ENCODE results near the gene COX10.

COX10 gene

GRCh38 chr17:14072881-14073280 lies 3.6 kb downstream of the COX10 start:
- DNase-seq: no peak

- no peak for DNase-seq
These were observed 8.7 kb downstream of the COX10 start for GRCh38 chr17:14078027-14078426.

GRCh38 chr17:14080847-14081251 lies 11.5 kb downstream of the COX10 start:
- DNase-seq: no peak

- no peak for DNase-seq
These were observed 13.5 kb downstream of the COX10 start for GRCh38 chr17:14082848-14083247.

GRCh38 chr17:14084955-14085354 lies 15.7 kb downstream of the COX10 start:
- DNase-seq: no peak

DNA sequence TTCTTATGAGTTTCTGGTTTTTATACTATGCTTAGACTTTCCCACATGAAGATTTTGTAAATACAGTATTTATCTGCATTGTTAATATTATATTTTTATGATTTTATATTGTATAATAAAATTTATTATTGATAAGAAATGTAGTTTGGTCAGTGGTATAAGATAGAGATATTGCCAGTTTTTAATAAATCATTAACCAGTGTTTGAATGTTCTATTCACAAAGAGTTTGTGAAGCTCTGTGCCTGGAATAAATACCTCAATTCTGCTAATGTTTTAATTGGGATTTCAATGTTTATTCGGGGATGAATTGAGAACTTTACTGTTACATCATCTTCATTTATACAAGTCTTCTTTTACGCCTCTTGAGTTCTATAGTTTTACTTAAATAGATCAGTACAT lies 16.9 kb downstream of the COX10 start:
- DNase-seq: no peak

- no peak for DNase-seq
These were observed 19.9 kb downstream of the COX10 start for GRCh38 chr17:14089179-14089578.

- no peak for DNase-seq
These were observed 22.1 kb downstream of the COX10 start for GRCh38 chr17:14091367-14091766.

DNA sequence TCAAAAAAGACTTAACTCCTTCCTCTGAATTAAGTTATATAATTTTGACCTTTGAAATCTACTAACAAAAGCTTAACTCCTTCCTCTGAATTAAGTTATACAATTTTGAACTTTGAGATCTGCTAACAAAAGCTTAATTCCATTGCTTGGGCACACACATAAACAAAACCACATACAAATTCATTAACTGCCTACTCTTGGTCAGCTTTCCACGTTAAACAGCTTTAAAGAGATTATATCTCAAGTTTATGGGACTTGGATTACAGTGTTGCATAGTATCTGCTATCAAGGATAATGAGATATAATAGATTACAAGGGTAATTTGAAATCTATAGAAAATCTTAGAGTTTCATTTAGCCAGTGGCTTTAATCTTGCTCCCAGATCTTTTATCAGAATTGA lies 23.5 kb downstream of the COX10 start:
- no peak for DNase-seq

DNA sequence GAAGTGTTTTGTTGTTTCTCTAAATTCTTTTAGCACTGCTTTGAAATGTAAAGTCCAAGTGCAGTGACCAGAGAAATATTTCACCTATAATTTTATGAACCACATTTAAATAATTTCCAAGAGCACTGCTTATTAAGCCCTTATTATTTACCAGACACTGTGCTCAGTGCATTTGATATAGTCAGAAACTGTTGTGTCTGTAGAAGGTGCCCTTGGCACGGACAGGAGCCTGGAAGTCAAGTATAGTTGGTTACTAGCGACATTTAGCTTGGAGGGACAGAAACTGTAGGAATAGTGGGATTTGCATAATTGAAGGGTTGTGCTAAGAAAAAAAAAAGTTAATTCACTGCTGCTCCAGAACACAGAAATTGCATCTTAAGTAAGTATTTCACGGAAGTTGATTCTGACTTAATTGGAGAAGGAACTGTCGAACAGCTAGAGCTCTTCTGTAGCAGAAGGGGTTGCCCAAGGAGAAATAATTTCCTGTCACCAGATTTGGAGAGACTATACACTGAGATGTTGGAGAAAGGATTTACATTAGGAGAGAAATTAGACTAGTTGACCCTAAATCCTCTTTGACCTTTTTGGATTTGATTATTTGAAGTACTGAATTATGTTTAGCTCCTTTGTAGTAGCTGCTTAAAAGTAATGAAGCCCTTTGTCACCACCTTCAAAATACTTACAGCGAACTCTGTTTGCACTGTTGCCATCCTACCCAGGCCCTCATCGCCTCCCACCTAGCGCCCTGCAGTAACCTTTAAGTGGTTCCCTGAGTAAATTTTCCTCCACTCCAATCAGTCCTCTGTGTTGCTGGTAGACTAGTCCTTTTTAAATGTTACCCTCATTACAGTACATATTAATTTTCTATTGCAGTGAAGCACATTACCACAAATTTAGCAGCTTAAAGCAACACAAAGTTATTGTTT lies 25.6 kb downstream of the COX10 start:
- DNase-seq: no peak

- DNase-seq: no peak
These were observed 26.3 kb downstream of the COX10 start for GRCh38 chr17:14095631-14096030.

DNA sequence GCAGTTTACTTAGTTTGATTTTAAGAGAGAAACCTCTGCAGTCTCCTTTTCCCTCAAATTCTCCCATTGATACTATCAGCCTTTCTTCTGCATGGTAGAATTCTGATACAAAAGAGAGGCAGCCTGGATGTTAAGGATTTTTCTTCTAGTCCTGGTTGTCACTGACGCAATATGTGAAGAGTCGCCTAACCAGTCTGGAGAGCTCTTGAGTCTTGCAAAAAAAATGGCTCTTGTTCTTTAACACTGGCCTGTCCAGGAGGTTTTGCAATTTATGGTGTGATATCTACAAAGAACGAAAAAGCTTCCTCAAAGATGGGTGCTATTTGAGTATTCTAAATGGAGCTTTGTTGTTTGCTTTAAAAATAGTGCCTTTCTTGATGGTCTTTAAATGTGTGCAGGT lies 28.9 kb downstream of the COX10 start:
- no peak for DNase-seq

DNA sequence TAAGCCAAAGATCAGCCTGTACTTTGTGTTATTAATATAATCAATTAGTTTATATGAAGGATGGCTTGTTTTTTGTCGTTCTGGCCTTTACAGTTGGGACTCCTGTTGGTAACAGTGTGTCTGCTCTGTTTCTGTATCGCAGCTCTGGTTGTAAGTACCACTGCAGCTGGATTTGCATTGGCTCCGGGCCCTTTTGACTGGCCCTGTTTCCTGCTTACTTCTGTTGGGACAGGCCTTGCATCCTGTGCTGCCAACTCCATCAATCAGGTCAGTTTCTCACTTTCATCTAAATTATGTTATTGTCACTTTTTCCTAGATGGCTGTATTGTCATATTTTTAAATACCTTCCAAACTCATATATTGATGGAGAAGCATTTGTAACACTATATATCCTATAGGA lies 32.7 kb downstream of the COX10 start:
- DNase-seq: no peak

- no peak for DNase-seq
These were observed 34.5 kb downstream of the COX10 start for GRCh38 chr17:14103836-14104235.

- DNase-seq: no peak
These were observed 35.4 kb downstream of the COX10 start for GRCh38 chr17:14104734-14105133.

DNA sequence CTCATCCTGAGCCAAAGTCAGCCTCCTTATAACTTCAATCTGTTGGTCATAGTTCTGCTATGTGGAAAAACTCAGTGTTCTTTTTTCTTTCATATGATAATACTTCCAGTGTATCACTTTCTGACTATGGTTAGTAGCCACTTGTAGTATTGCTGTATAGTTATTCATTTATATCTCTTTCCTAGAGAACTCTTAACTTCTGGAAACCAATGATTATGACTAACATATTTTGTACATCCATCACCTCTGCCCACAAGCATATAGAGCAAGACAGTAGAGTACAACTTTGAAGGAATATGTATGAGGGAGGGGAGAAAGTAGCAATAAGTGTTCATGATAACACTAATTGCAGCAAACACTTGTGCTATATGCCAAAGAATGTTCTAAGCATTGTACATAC lies 38.6 kb downstream of the COX10 start:
- no peak for DNase-seq

- no peak for DNase-seq
These were observed 43.1 kb downstream of the COX10 start for GRCh38 chr17:14112407-14112806.

DNA sequence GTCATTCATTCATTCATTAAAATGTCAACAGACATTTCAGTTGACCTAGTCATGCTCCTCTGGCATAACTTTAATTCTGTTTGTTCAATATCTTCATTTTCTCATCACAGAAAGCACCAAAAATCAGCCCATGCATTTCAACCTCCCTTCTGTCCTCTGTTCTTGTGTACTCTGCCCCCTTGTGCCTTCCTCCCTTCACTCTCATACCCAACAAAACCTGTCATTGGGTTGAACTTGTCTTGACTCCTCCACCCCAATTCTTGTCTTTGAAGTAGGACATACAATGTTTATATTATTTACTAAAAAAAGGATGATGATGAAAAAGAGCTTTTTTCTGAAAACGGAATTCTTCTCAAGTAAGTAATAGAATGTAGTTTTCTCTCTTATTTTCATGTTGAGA lies 43.8 kb downstream of the COX10 start:
- DNase-seq: no peak

GRCh38 chr17:14116263-14117024 lies 47.1 kb downstream of the COX10 start:
- DNase-seq: no peak

GRCh38 chr17:14118951-14119350 lies 49.6 kb downstream of the COX10 start:
- DNase-seq: peak; percentile 31

GRCh38 chr17:14119546-14119945 lies 50.2 kb downstream of the COX10 start:
- DNase-seq: peak; percentile 11

DNA sequence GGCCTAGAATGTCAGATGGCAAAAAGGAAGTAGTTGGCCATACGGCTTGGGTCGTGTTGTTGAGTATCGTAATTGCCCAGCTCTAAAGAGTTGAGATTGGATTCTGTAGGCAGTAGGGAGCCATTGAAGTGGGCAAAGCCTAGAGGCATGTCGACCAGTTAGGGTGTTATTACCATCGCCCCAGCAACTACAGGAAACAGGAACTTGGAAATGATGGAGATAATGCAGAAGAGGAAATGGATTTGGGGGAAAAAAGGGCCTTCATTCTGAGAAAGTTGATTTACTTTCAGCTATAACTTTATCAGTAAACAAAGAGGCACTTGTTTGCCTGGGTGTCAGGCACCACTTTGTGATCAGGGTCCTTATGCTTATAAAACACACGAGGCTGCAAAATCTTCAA lies 52.6 kb downstream of the COX10 start:
- DNase-seq: no peak

DNA sequence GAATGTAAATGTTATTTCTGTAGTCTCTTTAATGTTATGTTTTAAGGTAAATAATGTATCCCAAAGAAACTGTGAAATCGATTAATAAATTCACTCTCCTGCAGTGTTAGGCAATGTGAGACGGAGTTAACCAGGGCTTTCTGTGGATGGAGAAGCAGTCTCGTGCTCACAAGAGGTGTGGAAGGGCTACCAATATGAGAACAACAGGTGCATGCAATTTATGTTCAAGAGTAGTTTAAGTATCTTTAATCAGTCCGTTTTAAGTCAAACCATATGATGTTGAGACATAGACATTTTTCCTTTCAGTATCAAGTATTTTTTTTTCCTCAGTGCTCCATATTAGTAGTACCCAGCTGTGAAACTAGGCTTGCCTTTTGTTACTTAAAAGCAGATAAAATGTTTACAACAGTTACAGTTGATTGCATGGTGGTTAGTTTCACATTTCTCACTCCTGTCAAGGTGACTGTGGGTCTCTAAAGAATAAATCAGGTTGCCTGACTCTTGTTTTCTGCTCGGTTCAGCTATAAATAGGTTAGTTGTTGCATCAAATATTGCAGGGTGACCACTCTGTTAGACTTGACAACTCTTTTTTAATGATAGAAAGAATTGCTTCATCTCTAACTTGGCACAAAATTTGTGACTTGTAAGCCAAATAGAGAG lies 54.4 kb downstream of the COX10 start:
- DNase-seq: no peak

DNA sequence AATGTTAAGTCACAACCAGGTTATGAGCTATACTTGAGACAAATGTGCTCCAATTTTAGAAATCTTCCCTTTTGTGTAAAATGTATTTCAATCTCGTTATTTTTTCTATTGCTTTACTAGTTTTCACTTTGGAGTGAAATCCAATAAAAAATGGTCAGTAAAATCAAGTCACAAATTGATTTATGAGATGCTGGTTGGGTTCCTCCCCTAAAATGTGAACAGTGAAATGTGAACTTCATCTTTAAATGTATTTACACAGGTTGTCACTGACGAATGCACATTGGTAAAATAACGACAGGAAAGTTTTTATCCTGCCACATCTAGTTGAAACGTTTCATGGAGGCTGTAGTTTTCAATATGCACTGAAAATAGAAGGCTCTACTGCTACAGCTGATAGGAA lies 55.5 kb downstream of the COX10 start:
- no peak for DNase-seq
